HepG2 (cell line): Measurements from ENCODE around the gene OMG. TPM values are rescaled to one million over a fixed set of nuclear protein-coding genes. Genes with fewer than 3 reads are reported as not detected.

Source experiments
- ATAC-seq: fragments of 200-7000 bp; cut with Tn5 transposase; 3 replicates; pipeline ENCODE4 v1.9.1; 2020; ENCODE audit warnings: mild to moderate bottlenecking, moderate library complexity
- BruUV-seq: library from RNA; stranded (reverse); fragments of 400-500 nt; replicated peaks from 2 replicates; lab custom pipeline; 2021; lab: Mats Ljungman, UMichigan
- CTCF ChIA-PET: fragments of 300-600 bp; formaldehyde crosslinking; extraction: SDS; loops from one replicate; lab custom pipeline; 2021; ENCODE audit warnings: low total read pairs, inconsistent platforms, low intra/inter-chr PET ratio; lab: Yijun Ruan, JAX
- POLR2A ChIA-PET: fragments of 350-600 bp; sonication (Branson Sonifier 250); formaldehyde crosslinking; loops from one replicate; lab custom pipeline; 2020; ENCODE audit warnings: antibody characterized with exemption, inconsistent platforms; lab: Yijun Ruan, JAX
- DNase-seq: peaks from one replicate; pipeline ENCODE4 v3.0.0-alpha.2; 2015; ENCODE audit warnings: low spot score
- FAIRE-seq: peaks from 3 replicates; lab custom pipeline; 2011; peaks lifted over from hg19 to GRCh38; lab: Jason Lieb, UNC
- H2AFZ ChIP-seq: one replicate; pipeline ENCODE4 v1.6.1; 2011; ENCODE audit warnings: low read length, inconsistent platforms
- H3K27ac ChIP-seq: fragments of 300-600 bp; 3 replicates; pipeline ENCODE4 v1.8.0; 2011; ENCODE audit warnings: mixed run types, mild to moderate bottlenecking, mixed read lengths, low read length, inconsistent platforms; ENCODE audit not compliant: insufficient read depth; ENCODE audit errors: extremely low read length
- H3K27me3 ChIP-seq, 2 experiments: fragments of 200-600 bp in 1 of 2; 2 replicates in 1 of 2; 3 replicates in 1 of 2; pipeline versions ENCODE4 v1.6.0 to v1.8.0; 2011; ENCODE audit warnings: low read length in 2 of 2, mild to moderate bottlenecking in 2 of 2, moderate library complexity in 2 of 2, inconsistent platforms in 1 of 2; ENCODE audit not compliant: insufficient read depth in 2 of 2, control insufficient read depth in 1 of 2
- H3K36me3 ChIP-seq, 2 experiments: fragments of 200-600 bp in 1 of 2; replicated peaks in 1 of 2; 2 replicates in 1 of 2; 3 replicates in 1 of 2; pipeline versions ENCODE4 v1.5.1 to v1.8.0; 2011; ENCODE audit warnings: low read length in 2 of 2, inconsistent platforms in 1 of 2; ENCODE audit not compliant: insufficient read depth in 2 of 2, control insufficient read depth in 1 of 2
- H3K4me1 ChIP-seq: 2 replicates; pipeline ENCODE4 v1.5.1; 2012; ENCODE audit warnings: low read length, inconsistent platforms; ENCODE audit not compliant: insufficient read depth
- H3K4me2 ChIP-seq: 2 replicates; pipeline ENCODE4 v1.6.0; 2011; ENCODE audit warnings: low read depth, low read length, inconsistent platforms
- H3K4me3 ChIP-seq, 3 experiments: fragments of 200-600 bp in 1 of 3; sonication (generic), shearing (Covaris generic) in 1 of 3; replicated peaks in 1 of 3; 2 replicates each; pipeline ENCODE4 v1.5.1; 2011 to 2016; ENCODE audit warnings: low read length in 3 of 3, inconsistent platforms in 2 of 3, low read depth in 2 of 3, mild to moderate bottlenecking in 2 of 3, control low read depth in 1 of 3, mixed read lengths in 1 of 3; ENCODE audit not compliant: insufficient read depth in 1 of 3
- H3K79me2 ChIP-seq: one replicate; pipeline ENCODE4 v1.6.1; 2011; ENCODE audit warnings: low read length, inconsistent platforms; ENCODE audit not compliant: insufficient read depth
- H3K9ac ChIP-seq: 2 replicates; pipeline ENCODE4 v1.6.0; 2011; ENCODE audit warnings: mild to moderate bottlenecking, low read depth, low read length, inconsistent platforms; ENCODE audit not compliant: insufficient read depth
- H3K9me3 ChIP-seq: 2 replicates; pipeline ENCODE4 v1.5.1; 2012; ENCODE audit warnings: mild to moderate bottlenecking, low read length
- H4K20me1 ChIP-seq: 2 replicates; pipeline ENCODE4 v1.6.0; 2011; ENCODE audit warnings: inconsistent platforms, mild to moderate bottlenecking, low read length, moderate library complexity; ENCODE audit not compliant: insufficient read depth
- ETV5 ChIP-seq: IDR thresholded peaks from 2 replicates; pipeline ENCODE4 v1.6.1; 2018; ENCODE audit warnings: missing biosample characterization, missing genetic modification reagents, inconsistent platforms, borderline replicate concordance
- FIP1L1 ChIP-seq: fragments of 200-400 bp; formaldehyde crosslinking; IDR thresholded peaks from 2 replicates; pipeline ENCODE4 v1.6.1; 2018; ENCODE audit warnings: low read depth, mild to moderate bottlenecking, low read length, moderate library complexity, borderline replicate concordance; ENCODE audit not compliant: insufficient read depth
- GATAD2A ChIP-seq: IDR thresholded peaks from 2 replicates; pipeline ENCODE4 v1.6.1; 2016
- MED8 ChIP-seq: sonication (generic); formaldehyde crosslinking; IDR thresholded peaks from 2 replicates; pipeline ENCODE4 v1.8.1; 2023; ENCODE audit warnings: mild to moderate bottlenecking, missing genetic modification reagents; ENCODE audit not compliant: insufficient replicate concordance
- NCOA1 ChIP-seq: sonication (generic); formaldehyde crosslinking; IDR thresholded peaks from 2 replicates; pipeline ENCODE4 v1.9.0; 2021; ENCODE audit warnings: missing genetic modification reagents
- PRMT3 ChIP-seq: sonication (generic); formaldehyde crosslinking; IDR thresholded peaks from 2 replicates; pipeline ENCODE4 v1.8.1; 2022; ENCODE audit warnings: low read depth, mild to moderate bottlenecking, moderate library complexity, missing genetic modification reagents, borderline replicate concordance
- RBM22 ChIP-seq: fragments of 200-400 bp; formaldehyde crosslinking; optimal IDR thresholded peaks from 2 replicates; pipeline ENCODE3; 2017; ENCODE audit warnings: mild to moderate bottlenecking, low read length, moderate library complexity
- ZFP36L1 ChIP-seq: sonication (generic); formaldehyde crosslinking; IDR thresholded peaks from 2 replicates; pipeline ENCODE4 v1.8.0; 2022; ENCODE audit warnings: mild to moderate bottlenecking, missing genetic modification reagents, moderate library complexity
- ZKSCAN8 ChIP-seq: IDR thresholded peaks from 2 replicates; pipeline ENCODE4 v1.6.1; 2016; ENCODE audit warnings: borderline replicate concordance, missing genetic modification reagents, missing compliant biosample characterization
- ZNF629 ChIP-seq: sonication (generic); formaldehyde crosslinking; conservative IDR thresholded peaks from 2 replicates; pipeline ENCODE4 v1.5.0; 2020; ENCODE audit warnings: missing genetic modification reagents
- ZNF672 ChIP-seq: sonication (generic); formaldehyde crosslinking; IDR thresholded peaks from 2 replicates; pipeline ENCODE4 v1.8.1; 2022; ENCODE audit warnings: missing genetic modification reagents
- ZNF747 ChIP-seq: sonication (generic); formaldehyde crosslinking; IDR thresholded peaks from 2 replicates; pipeline ENCODE4 v1.8.1; 2023; ENCODE audit warnings: missing genetic modification reagents, mild to moderate bottlenecking, borderline replicate concordance
- ZNF75D ChIP-seq: sonication (generic); formaldehyde crosslinking; IDR thresholded peaks from 2 replicates; pipeline ENCODE4 v1.8.1; 2023; ENCODE audit warnings: missing genetic modification reagents, mild to moderate bottlenecking, borderline replicate concordance
- WGBS: methylation state at CpG from one replicate; pipeline ENCODE4 v1.1.6; 2017; ENCODE audit warnings: low lambda C conversion rate; 5-methylcytosine and 5-hydroxymethylcytosine counted together
- in situ Hi-C: cut with HindIII; loops from 2 replicates; pipeline ENCODE4 v1.10.0; 2017; ENCODE audit warnings: low pct_unique_long_range_greater_than_20kb; ENCODE audit not compliant: extremely low pct_ligation_motif_present
- intact Hi-C: fragments of 100-400 bp; cut with micrococcal nuclease; formaldehyde crosslinking; loops from one replicate; pipeline ENCODE4 v1.10.0; 2022; ENCODE audit not compliant: unreplicated experiment
- polyA plus RNA-seq, 8 experiments: library from polyadenylated mRNA; depleted of rRNA in 3 of 8; stranded (reverse) in 7 of 8; unstranded in 1 of 8; fragments of >200 nt; fragmentation: Illumina TruSeq in 4 of 8; extraction: Trizol in 4 of 8; gene quantifications; 2 replicates each; pipeline versions ENCODE4 v1.2.1 to v1.2.3, GENCODE V29; 2011 to 2016; ENCODE audit warnings: low read depth in 4 of 8, missing spikeins in 1 of 8, mixed read lengths in 1 of 8; ENCODE audit not compliant: insufficient read depth in 1 of 8
- total RNA-seq, 5 experiments: library from RNA; depleted of rRNA; stranded (reverse); fragments of >200 nt; fragmentation: Illumina TruSeq; extraction: Trizol; gene quantifications; 2 replicates each; pipeline ENCODE4 v1.2.3, GENCODE V29; 2016; ENCODE audit warnings: low read depth in 1 of 5
- TF ChIP-seq, protein P1 (sequence below): sonication (generic); formaldehyde crosslinking; IDR thresholded peaks from 2 replicates; pipeline ENCODE4 v1.4.0; 2020; ENCODE audit warnings: mild to moderate bottlenecking, missing genetic modification reagents, borderline replicate concordance
- TF ChIP-seq, protein P2 (sequence below): sonication (generic); formaldehyde crosslinking; IDR thresholded peaks from 2 replicates; pipeline ENCODE4 v1.5.1; 2020; ENCODE audit warnings: mild to moderate bottlenecking, missing genetic modification reagents, moderate library complexity

Gene OMG
- total and polyA plus RNA-seq, 2 of the 13 experiments (the other 11 are each of a cell fraction or from before 2014, with no cell fraction given): not detected

DNA sequence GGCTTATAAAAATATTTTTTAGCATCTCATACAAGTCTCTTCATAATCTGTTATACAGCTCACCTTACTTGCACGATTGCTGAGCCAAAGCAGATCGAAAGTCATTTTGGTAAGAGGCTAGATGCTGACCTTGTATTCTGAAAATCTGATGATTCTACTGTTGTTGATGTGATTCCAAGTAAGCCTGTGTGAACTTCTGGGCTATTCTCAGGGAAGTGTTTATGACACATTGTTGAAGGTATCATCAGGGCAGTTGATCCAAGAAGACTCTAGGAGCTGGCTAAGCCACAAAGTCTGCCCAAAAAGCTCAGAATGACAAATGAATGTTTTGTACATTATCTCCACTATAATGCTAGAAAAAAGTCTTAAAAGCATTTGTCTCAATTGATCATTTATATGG, 16.0 kb downstream of the OMG start:
- ChIA-PET POLR2A (no interaction called here), CTCF (no interaction called here)
- Histone ChIP-seq H3K27ac (no peak overlapping the region), H4K20me1 (no peaks in the 10 kb centered on the region; the same call in 1 of the 2 replicates), H3K36me3 (peaks cover 3 to 28% of the 10 kb centered on the region in 2 experiments; a peak in 3 of 5 replicates), H3K4me3 (no peak overlapping the region), H3K27me3 (no peaks in the 10 kb centered on the region), H2AFZ (no peak overlapping the region), H3K9me3 (no peaks in the 10 kb centered on the region), H3K4me1 (no peaks in the 10 kb centered on the region), H3K79me2 (no peaks in the 10 kb centered on the region), H3K4me2 (no peak overlapping the region), H3K9ac (no peak overlapping the region)
- DNase-seq (no peak), FAIRE-seq (no peak), ATAC-seq (no peak)
- no TSS peak for BruUV-seq
- WGBS: 82% methylated on average over 2 of the region's 2 CpGs
- in situ Hi-C loops (no loop called here), intact Hi-C loops (no loop called here)
- no peak for TF ChIP-seq RBM22
- TF ChIP-seq ZKSCAN8: no peak
- TF ChIP-seq ZNF75D: no peak
- TF ChIP-seq, protein P1, sequence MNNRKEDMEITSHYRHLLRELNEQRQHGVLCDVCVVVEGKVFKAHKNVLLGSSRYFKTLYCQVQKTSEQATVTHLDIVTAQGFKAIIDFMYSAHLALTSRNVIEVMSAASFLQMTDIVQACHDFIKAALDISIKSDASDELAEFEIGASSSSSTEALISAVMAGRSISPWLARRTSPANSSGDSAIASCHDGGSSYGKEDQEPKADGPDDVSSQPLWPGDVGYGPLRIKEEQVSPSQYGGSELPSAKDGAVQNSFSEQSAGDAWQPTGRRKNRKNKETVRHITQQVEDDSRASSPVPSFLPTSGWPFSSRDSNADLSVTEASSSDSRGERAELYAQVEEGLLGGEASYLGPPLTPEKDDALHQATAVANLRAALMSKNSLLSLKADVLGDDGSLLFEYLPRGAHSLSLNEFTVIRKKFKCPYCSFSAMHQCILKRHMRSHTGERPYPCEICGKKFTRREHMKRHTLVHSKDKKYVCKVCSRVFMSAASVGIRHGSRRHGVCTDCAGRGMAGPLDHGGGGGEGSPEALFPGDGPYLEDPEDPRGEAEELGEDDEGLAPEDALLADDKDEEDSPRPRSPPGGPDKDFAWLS (CRISPR knock-in tag): no peak
- no peak for TF ChIP-seq NCOA1 (CRISPR knock-in tag)
- no peak for TF ChIP-seq GATAD2A (CRISPR knock-in tag)
- no peak for TF ChIP-seq FIP1L1
- no peak for TF ChIP-seq ZFP36L1 (CRISPR knock-in tag)
- TF ChIP-seq ZNF747 (CRISPR knock-in tag): no peak
- TF ChIP-seq MED8 (CRISPR knock-in tag): no peak
- TF ChIP-seq ZNF672: no peak
- no peak for TF ChIP-seq ETV5 (CRISPR knock-in tag)
- TF ChIP-seq PRMT3: no peak
- no peak for TF ChIP-seq ZNF629 (CRISPR knock-in tag)
- TF ChIP-seq, protein P2, sequence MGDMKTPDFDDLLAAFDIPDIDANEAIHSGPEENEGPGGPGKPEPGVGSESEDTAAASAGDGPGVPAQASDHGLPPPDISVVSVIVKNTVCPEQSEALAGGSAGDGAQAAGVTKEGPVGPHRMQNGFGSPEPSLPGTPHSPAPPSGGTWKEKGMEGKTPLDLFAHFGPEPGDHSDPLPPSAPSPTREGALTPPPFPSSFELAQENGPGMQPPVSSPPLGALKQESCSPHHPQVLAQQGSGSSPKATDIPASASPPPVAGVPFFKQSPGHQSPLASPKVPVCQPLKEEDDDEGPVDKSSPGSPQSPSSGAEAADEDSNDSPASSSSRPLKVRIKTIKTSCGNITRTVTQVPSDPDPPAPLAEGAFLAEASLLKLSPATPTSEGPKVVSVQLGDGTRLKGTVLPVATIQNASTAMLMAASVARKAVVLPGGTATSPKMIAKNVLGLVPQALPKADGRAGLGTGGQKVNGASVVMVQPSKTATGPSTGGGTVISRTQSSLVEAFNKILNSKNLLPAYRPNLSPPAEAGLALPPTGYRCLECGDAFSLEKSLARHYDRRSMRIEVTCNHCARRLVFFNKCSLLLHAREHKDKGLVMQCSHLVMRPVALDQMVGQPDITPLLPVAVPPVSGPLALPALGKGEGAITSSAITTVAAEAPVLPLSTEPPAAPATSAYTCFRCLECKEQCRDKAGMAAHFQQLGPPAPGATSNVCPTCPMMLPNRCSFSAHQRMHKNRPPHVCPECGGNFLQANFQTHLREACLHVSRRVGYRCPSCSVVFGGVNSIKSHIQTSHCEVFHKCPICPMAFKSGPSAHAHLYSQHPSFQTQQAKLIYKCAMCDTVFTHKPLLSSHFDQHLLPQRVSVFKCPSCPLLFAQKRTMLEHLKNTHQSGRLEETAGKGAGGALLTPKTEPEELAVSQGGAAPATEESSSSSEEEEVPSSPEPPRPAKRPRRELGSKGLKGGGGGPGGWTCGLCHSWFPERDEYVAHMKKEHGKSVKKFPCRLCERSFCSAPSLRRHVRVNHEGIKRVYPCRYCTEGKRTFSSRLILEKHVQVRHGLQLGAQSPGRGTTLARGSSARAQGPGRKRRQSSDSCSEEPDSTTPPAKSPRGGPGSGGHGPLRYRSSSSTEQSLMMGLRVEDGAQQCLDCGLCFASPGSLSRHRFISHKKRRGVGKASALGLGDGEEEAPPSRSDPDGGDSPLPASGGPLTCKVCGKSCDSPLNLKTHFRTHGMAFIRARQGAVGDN (CRISPR knock-in tag): no peak
